Prostate gland (tissue), 2 donors: ENCODE data around the gene VSIR. TPM values are rescaled to one million over a fixed set of nuclear protein-coding genes. Genes with fewer than 3 reads are reported as not detected.

Experiments
- DNase-seq: peaks from one replicate; pipeline ENCODE4 v3.0.0-alpha.2; 2019; ENCODE audit warnings: low spot score
- H3K27ac ChIP-seq, 2 donors: fragments of 200-600 bp; sonication (generic); 2 replicates each; pipeline ENCODE4 v1.5.1; 2017 to 2019
- H3K27me3 ChIP-seq: fragments of 200-600 bp; sonication (generic); replicated peaks from 2 replicates; pipeline ENCODE4 v1.5.1; 2019; ENCODE audit not compliant: insufficient read depth
- H3K36me3 ChIP-seq, 2 donors: fragments of 200-600 bp; sonication (generic); 1 replicate in 1 of 2; 2 replicates in 1 of 2; pipeline versions ENCODE4 v1.5.1 to v1.8.1; 2017 to 2019
- H3K4me1 ChIP-seq: fragments of 200-600 bp; sonication (generic); replicated peaks from 2 replicates; pipeline ENCODE4 v1.5.1; 2019
- H3K4me3 ChIP-seq, 2 donors: fragments of 200-600 bp; sonication (generic); 2 replicates each; pipeline ENCODE4 v1.5.1; 2017 to 2019
- H3K9me3 ChIP-seq: fragments of 200-600 bp; sonication (generic); 2 replicates; pipeline ENCODE4 v1.5.1; 2017
- CTCF ChIP-seq, 4 experiments: fragments of 200-600 bp in 2 of 4; fragments of 450-650 bp in 2 of 4; sonication (generic) in 2 of 4; IDR thresholded peaks; 1 replicate in 3 of 4; 2 replicates in 1 of 4; pipeline ENCODE4 v1.5.1; 2016 to 2019; ENCODE audit warnings: antibody characterized with exemption in 4 of 4, mild to moderate bottlenecking in 2 of 4, moderate library complexity in 2 of 4
- POLR2A ChIP-seq: fragments of 450-650 bp; IDR thresholded peaks from one replicate; pipeline ENCODE4 v1.6.1; 2016; ENCODE audit warnings: antibody characterized with exemption, mild to moderate bottlenecking
- POLR2AphosphoS5 ChIP-seq: sonication (generic); formaldehyde crosslinking; IDR thresholded peaks from one replicate; pipeline ENCODE4 v1.6.1; 2017; ENCODE audit warnings: antibody characterized with exemption
- WGBS: methylation state at CpG from one replicate; pipeline ENCODE4 v1.1.5; 2018; 5-methylcytosine and 5-hydroxymethylcytosine counted together
- intact Hi-C: fragments of 100-400 bp; cut with DNase I; formaldehyde crosslinking; loops from one replicate; pipeline ENCODE4 v1.14.2; 2022
- total RNA-seq, 2 donors: library from RNA; depleted of rRNA; stranded (reverse); fragments of >200 nt; gene quantifications; one replicate each; pipeline ENCODE4 v1.1.0, GENCODE V29; 2016

Gene VSIR
- total RNA-seq, 2 donors from 2014 or later = 23.1 to 40.2 TPM

- Histone ChIP-seq H3K9me3 (no peaks in the 10 kb centered on the region), H3K27me3 (no peaks in the 10 kb centered on the region), H3K36me3 (no peaks in the 10 kb centered on the region), H3K4me1 (no peaks in the 10 kb centered on the region), H3K4me3 (no peak overlapping the region), H3K27ac (peak overlapping the region; percentile 50 to 57)
- WGBS = 57% methylated on average over 2 of the region's 2 CpGs
- TF ChIP-seq CTCF (IDR thresholded peaks at IDR 0.05) (no peak), POLR2AphosphoS5 (no peak), POLR2A (no peak)
- intact Hi-C loops = no loop called here
- DNase-seq = no peak
Observed at GRCh38 chr10:71747039-71747531, 26.2 kb downstream of the VSIR start.

GRCh38 chr10:71746344-71747037 lies 26.8 kb downstream of the VSIR start:
- peak overlapping the region; percentile 50 to 57 for H3K27ac ChIP-seq
- intact Hi-C loops = no loop called here
- TF ChIP-seq POLR2A = no peak
- WGBS = 55% methylated on average over 13 of the region's 13 CpGs
- H3K4me3 ChIP-seq = no peak overlapping the region
- DNase-seq = no peak
- H3K9me3 ChIP-seq = no peaks in the 10 kb centered on the region
- no peaks in the 10 kb centered on the region for H3K27me3 ChIP-seq
- H3K36me3 ChIP-seq = no peaks in the 10 kb centered on the region
- no peaks in the 10 kb centered on the region for H3K4me1 ChIP-seq

GRCh38 chr10:71745664-71746250 lies 27.6 kb downstream of the VSIR start:
- Histone ChIP-seq H3K4me3 (no peak overlapping the region), H3K9me3 (no peaks in the 10 kb centered on the region), H3K36me3 (no peaks in the 10 kb centered on the region), H3K4me1 (no peaks in the 10 kb centered on the region), H3K27me3 (no peaks in the 10 kb centered on the region), H3K27ac (no peak overlapping the region)
- intact Hi-C loops = no loop called here
- WGBS = 100% methylated on average over 2 of the region's 2 CpGs
- no peak for TF ChIP-seq POLR2AphosphoS5
- TF ChIP-seq POLR2A = no peak
- TF ChIP-seq CTCF (IDR thresholded peaks at IDR 0.05) = no peak
- DNase-seq = no peak

- Histone ChIP-seq H3K27me3 (no peaks in the 10 kb centered on the region), H3K4me3 (no peak overlapping the region), H3K9me3 (no peaks in the 10 kb centered on the region), H3K27ac (no peak overlapping the region), H3K4me1 (no peaks in the 10 kb centered on the region), H3K36me3 (no peaks in the 10 kb centered on the region)
- no peak for DNase-seq
- WGBS = 79% methylated on average over 8 of the region's 8 CpGs
- no peak for TF ChIP-seq POLR2A
- no peak for TF ChIP-seq POLR2AphosphoS5
- no peak for TF ChIP-seq CTCF (IDR thresholded peaks at IDR 0.05)
- intact Hi-C loops = no loop called here
Observed at GRCh38 chr10:71744897-71745663, 28.2 kb downstream of the VSIR start.

- Histone ChIP-seq H3K9me3 (no peaks in the 10 kb centered on the region), H3K27me3 (no peaks in the 10 kb centered on the region), H3K4me3 (no peak overlapping the region), H3K4me1 (no peaks in the 10 kb centered on the region), H3K36me3 (no peaks in the 10 kb centered on the region), H3K27ac (no peak overlapping the region)
- intact Hi-C loops = no loop called here
- WGBS = 93% methylated on average over 1 of the region's 1 CpG
- TF ChIP-seq POLR2AphosphoS5 = no peak
- TF ChIP-seq CTCF (IDR thresholded peaks at IDR 0.05) = no peak
- no peak for TF ChIP-seq POLR2A
- no peak for DNase-seq
Observed at GRCh38 chr10:71743866-71744265, 29.5 kb downstream of the VSIR start.
